MG63 (cell line): Measurements from ENCODE around the gene FN3KRP. TPM values are rescaled to one million over a fixed set of nuclear protein-coding genes. Genes with fewer than 3 reads are reported as not detected.

Experiments
- DNase-seq: peaks from one replicate; pipeline ENCODE4 v3.0.0-alpha.2; 2020
- H3K27me3 ChIP-seq: fragments of 250-450 bp; sonication (Bioruptor Pico); 2 replicates; pipeline ENCODE4 v1.5.1; 2020; ENCODE audit warnings: mild to moderate bottlenecking, moderate library complexity
- H3K36me3 ChIP-seq: fragments of 250-450 bp; sonication (Bioruptor Pico); 2 replicates; pipeline ENCODE4 v1.5.1; 2020; ENCODE audit warnings: mild to moderate bottlenecking, moderate library complexity
- H3K4me3 ChIP-seq: fragments of 250-450 bp; sonication (Bioruptor Pico); 2 replicates; pipeline ENCODE4 v1.5.1; 2020; ENCODE audit warnings: mild to moderate bottlenecking, moderate library complexity
- H3K9me3 ChIP-seq: fragments of 250-450 bp; sonication (Bioruptor Pico); 2 replicates; pipeline ENCODE4 v1.5.1; 2020; ENCODE audit warnings: mild to moderate bottlenecking, moderate library complexity
- total RNA-seq: library from RNA; depleted of rRNA; stranded (reverse); fragments of >200 nt; shearing (Covaris generic); gene quantifications from 2 replicates; pipeline ENCODE4 v1.2.3, GENCODE V29; 2014; ENCODE audit warnings: low replicate concordance

FN3KRP gene
- total RNA-seq, 1 experiment from 2014 or later = 60.9 TPM

- no peaks in the 10 kb centered on the region for H3K27me3 ChIP-seq
- peaks cover 10% of the 10 kb centered on the region; the same call in 1 of the 2 replicates for H3K9me3 ChIP-seq
- H3K36me3 ChIP-seq = no peaks in the 10 kb centered on the region
- DNase-seq = no peak
- H3K4me3 ChIP-seq = peak overlapping the region; percentile 54
Measured at GRCh38 chr17:82698974-82699442, 17.5 kb upstream of the FN3KRP start.

GRCh38 chr17:82699551-82699950 lies 17.0 kb upstream of the FN3KRP start:
- Histone ChIP-seq H3K4me3 (no peak overlapping the region), H3K9me3 (peaks cover 5% of the 10 kb centered on the region; the same call in 1 of the 2 replicates), H3K36me3 (no peaks in the 10 kb centered on the region), H3K27me3 (no peaks in the 10 kb centered on the region)
- no peak for DNase-seq

- Histone ChIP-seq H3K36me3 (no peaks in the 10 kb centered on the region), H3K27me3 (no peaks in the 10 kb centered on the region), H3K4me3 (no peak overlapping the region), H3K9me3 (no peaks in the 10 kb centered on the region)
- no peak for DNase-seq
Measured at GRCh38 chr17:82702231-82702927, 14.1 kb upstream of the FN3KRP start.

- DNase-seq = no peak
- Histone ChIP-seq H3K4me3 (no peak overlapping the region), H3K27me3 (no peaks in the 10 kb centered on the region), H3K36me3 (no peaks in the 10 kb centered on the region), H3K9me3 (no peaks in the 10 kb centered on the region)
Measured at GRCh38 chr17:82703036-82703745, 13.3 kb upstream of the FN3KRP start.

- Histone ChIP-seq H3K36me3 (no peaks in the 10 kb centered on the region), H3K4me3 (no peak overlapping the region), H3K27me3 (no peaks in the 10 kb centered on the region), H3K9me3 (no peaks in the 10 kb centered on the region)
- DNase-seq = no peak
Measured at GRCh38 chr17:82703935-82704865, 12.3 kb upstream of the FN3KRP start.

GRCh38 chr17:82704886-82705285 lies 11.6 kb upstream of the FN3KRP start:
- Histone ChIP-seq H3K36me3 (no peaks in the 10 kb centered on the region), H3K4me3 (no peak overlapping the region)

GRCh38 chr17:82705756-82706155 lies 10.8 kb upstream of the FN3KRP start:
- Histone ChIP-seq H3K9me3 (no peaks in the 10 kb centered on the region), H3K4me3 (no peak overlapping the region), H3K36me3 (no peaks in the 10 kb centered on the region), H3K27me3 (no peaks in the 10 kb centered on the region)
- DNase-seq = no peak

More at GRCh38 chr17:82704886-82705285, 11.6 kb upstream of the FN3KRP start:
- DNase-seq = no peak
- no peaks in the 10 kb centered on the region for H3K9me3 ChIP-seq
- H3K27me3 ChIP-seq = no peaks in the 10 kb centered on the region

GRCh38 chr17:82709024-82709675 lies 7.4 kb upstream of the FN3KRP start:
- no peaks in the 10 kb centered on the region for H3K9me3 ChIP-seq
- no peak overlapping the region for H3K4me3 ChIP-seq
- DNase-seq = no peak
- no peaks in the 10 kb centered on the region for H3K36me3 ChIP-seq
- no peaks in the 10 kb centered on the region for H3K27me3 ChIP-seq

GRCh38 chr17:82709676-82710498 lies 6.6 kb upstream of the FN3KRP start:
- no peak for DNase-seq
- H3K36me3 ChIP-seq = no peaks in the 10 kb centered on the region
- no peaks in the 10 kb centered on the region for H3K27me3 ChIP-seq
- H3K4me3 ChIP-seq = no peak overlapping the region
- no peaks in the 10 kb centered on the region for H3K9me3 ChIP-seq

GRCh38 chr17:82710499-82711232 lies 5.8 kb upstream of the FN3KRP start:
- Histone ChIP-seq H3K4me3 (no peak overlapping the region), H3K36me3 (no peaks in the 10 kb centered on the region)
- DNase-seq = no peak

GRCh38 chr17:82713071-82713723 lies 3.3 kb upstream of the FN3KRP start:
- no peak for DNase-seq
- Histone ChIP-seq H3K36me3 (peaks cover under 1% of the 10 kb centered on the region), H3K27me3 (no peaks in the 10 kb centered on the region), H3K9me3 (0 out of 2 replicates have a peak, but pooled peaks cover 2% of the 10 kb centered on the region), H3K4me3 (no peak overlapping the region)

More at GRCh38 chr17:82710499-82711232, 5.8 kb upstream of the FN3KRP start:
- H3K27me3 ChIP-seq = no peaks in the 10 kb centered on the region
- 0 out of 2 replicates have a peak, but pooled peaks cover 2% of the 10 kb centered on the region for H3K9me3 ChIP-seq

GRCh38 chr17:82718986-82719685 lies 2.6 kb downstream of the FN3KRP start:
- no peaks in the 10 kb centered on the region for H3K27me3 ChIP-seq
- DNase-seq = no peak
- no peak overlapping the region for H3K4me3 ChIP-seq
- 0 out of 2 replicates have a peak, but pooled peaks cover 2% of the 10 kb centered on the region for H3K9me3 ChIP-seq
- peaks cover 41% of the 10 kb centered on the region for H3K36me3 ChIP-seq

- DNase-seq = no peak
- peaks cover 41% of the 10 kb centered on the region for H3K36me3 ChIP-seq
- no peak overlapping the region for H3K4me3 ChIP-seq
- no peaks in the 10 kb centered on the region for H3K27me3 ChIP-seq
- 0 out of 2 replicates have a peak, but pooled peaks cover 2% of the 10 kb centered on the region for H3K9me3 ChIP-seq
Measured at GRCh38 chr17:82720204-82720603, 3.7 kb downstream of the FN3KRP start.
